NCI-H2081 treated with DMSO at 0.1 percent for 48 hours (cell line): Measurements from ENCODE around the gene LCE1C.

Experiments
- DNase-seq: peaks from one replicate; lab custom pipeline; 2025; lab: John Stamatoyannopoulos, UW

LCE1C gene

GRCh38 chr1:152806576-152806975 lies at the start of gene LCE1C:
Gene LCE1C, minus strand, starts transcription at chr1:152806651. Its CDS starts 1,173 bp downstream, at chr1:152805478.
- DNase-seq: no peak

- DNase-seq: no peak
Measured at GRCh38 chr1:152855661-152856060, 49.2 kb upstream of the LCE1C start.

GRCh38 chr1:152842556-152842955 lies 36.1 kb upstream of the LCE1C start, which contains the start of gene LCE6A:
Gene LCE6A, plus strand, starts transcription at chr1:152842856. Its CDS starts 665 bp downstream, at chr1:152843521.
- DNase-seq: no peak

- DNase-seq: no peak
Measured at GRCh38 chr1:152836870-152837269, 30.4 kb upstream of the LCE1C start.

- no peak for DNase-seq
Measured at GRCh38 chr1:152827173-152827572, 20.7 kb upstream of the LCE1C start, which contains the start of gene LCE1A. Gene LCE1A, plus strand, starts transcription at chr1:152827473. Its CDS starts 0 bp downstream, at chr1:152827473.

GRCh38 chr1:152824964-152825363 lies 18.5 kb upstream of the LCE1C start:
- DNase-seq: no peak

- DNase-seq: no peak
Measured at GRCh38 chr1:152823294-152823693, 16.8 kb upstream of the LCE1C start.

- DNase-seq: no peak
Measured at GRCh38 chr1:152817309-152817708, 10.9 kb upstream of the LCE1C start.

GRCh38 chr1:152811671-152812070 lies 5.2 kb upstream of the LCE1C start, which contains the start of gene LCE1B:
Gene LCE1B, plus strand, starts transcription at chr1:152811971. Its CDS starts 476 bp downstream, at chr1:152812447.
- no peak for DNase-seq

GRCh38 chr1:152811050-152811449 lies 4.6 kb upstream of the LCE1C start:
- DNase-seq: no peak

GRCh38 chr1:152801333-152801732 lies 5.1 kb downstream of the LCE1C start:
- DNase-seq: no peak

- no peak for DNase-seq
Measured at GRCh38 chr1:152796421-152796820, 10.0 kb downstream of the LCE1C start, which contains the start of gene LCE1D. Gene LCE1D, plus strand, starts transcription at chr1:152796721. Its CDS starts 1,074 bp downstream, at chr1:152797795.

GRCh38 chr1:152795686-152796085 lies 10.8 kb downstream of the LCE1C start:
- DNase-seq: no peak

- DNase-seq: no peak
Measured at GRCh38 chr1:152786077-152786476, 20.4 kb downstream of the LCE1C start, which contains the start of gene LCE1E. Gene LCE1E, plus strand, starts transcription at chr1:152786257. Its CDS starts 1,043 bp downstream, at chr1:152787300.

GRCh38 chr1:152783095-152783494 lies 23.4 kb downstream of the LCE1C start:
- no peak for DNase-seq

GRCh38 chr1:152777510-152778137 lies 28.8 kb downstream of the LCE1C start:
- no peak for DNase-seq

- no peak for DNase-seq
Measured at GRCh38 chr1:152776361-152776760, 30.1 kb downstream of the LCE1C start.

GRCh38 chr1:152774875-152775274 lies 31.6 kb downstream of the LCE1C start, which contains the start of gene LCE1F:
Gene LCE1F, plus strand, starts transcription at chr1:152775140. Its CDS starts 1,232 bp downstream, at chr1:152776372.
- no peak for DNase-seq

GRCh38 chr1:152770411-152770810 lies 36.0 kb downstream of the LCE1C start:
- no peak for DNase-seq

GRCh38 chr1:152768847-152769533 lies 37.5 kb downstream of the LCE1C start:
- no peak for DNase-seq

- DNase-seq: no peak
Measured at GRCh38 chr1:152761609-152762213, 44.7 kb downstream of the LCE1C start.

- DNase-seq: no peak
Measured at GRCh38 chr1:152760551-152761190, 45.8 kb downstream of the LCE1C start.
